NCI-H1417 treated with DMSO at 0.1 percent for 48 hours (cell line): ENCODE measurements around the gene RELCH.

Source experiments
- DNase-seq: peaks from one replicate; lab custom pipeline; 2025; lab: John Stamatoyannopoulos, UW

Gene RELCH

GRCh38 chr18:62338446-62339105 is 151.5 kb downstream of the RELCH start:
- no peak for DNase-seq

DNA sequence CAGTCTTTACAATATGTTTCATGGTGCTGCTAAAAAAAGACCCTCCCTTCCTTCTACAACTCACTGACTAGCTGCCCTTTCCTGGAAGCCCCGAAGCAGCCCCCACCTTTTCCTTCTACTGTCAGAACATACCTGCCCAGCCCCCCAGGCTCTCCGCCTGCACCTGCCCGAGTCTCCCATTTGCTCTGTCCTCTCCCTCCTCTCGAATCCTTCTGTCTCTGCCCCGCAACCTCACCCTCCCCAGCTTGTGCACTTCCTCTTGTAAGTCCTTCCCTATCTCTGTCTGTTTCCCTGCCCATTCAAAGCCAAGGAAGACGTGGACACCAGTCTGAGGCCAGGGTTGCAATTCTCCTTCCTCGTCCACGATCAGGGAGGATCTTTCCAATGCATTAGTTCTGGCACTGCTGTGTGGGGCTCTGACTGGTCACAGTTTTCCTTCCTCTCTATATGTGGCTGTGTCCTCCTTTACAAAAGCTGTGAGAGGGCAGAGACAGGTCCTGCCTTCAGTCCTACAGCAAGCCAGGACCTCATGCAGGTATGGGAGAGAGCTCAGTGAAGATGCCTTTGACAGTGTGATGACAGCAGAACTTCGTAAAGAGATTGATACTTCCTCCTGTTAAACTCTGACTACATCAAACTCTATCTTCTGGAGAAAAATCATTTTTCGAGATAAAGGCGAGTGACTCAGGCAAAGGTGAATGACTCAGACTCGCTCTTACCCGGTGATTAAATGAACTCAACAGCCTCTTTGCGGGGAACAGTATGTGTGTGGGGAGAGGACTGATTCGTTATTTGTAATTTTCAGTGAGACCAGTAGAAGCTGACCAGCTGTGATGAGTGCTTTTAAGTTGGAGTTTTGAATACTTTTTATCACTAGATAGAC is 152.3 kb downstream of the RELCH start:
- DNase-seq = no peak

GRCh38 chr18:62340996-62341395 is 153.9 kb downstream of the RELCH start:
- no peak for DNase-seq

DNA sequence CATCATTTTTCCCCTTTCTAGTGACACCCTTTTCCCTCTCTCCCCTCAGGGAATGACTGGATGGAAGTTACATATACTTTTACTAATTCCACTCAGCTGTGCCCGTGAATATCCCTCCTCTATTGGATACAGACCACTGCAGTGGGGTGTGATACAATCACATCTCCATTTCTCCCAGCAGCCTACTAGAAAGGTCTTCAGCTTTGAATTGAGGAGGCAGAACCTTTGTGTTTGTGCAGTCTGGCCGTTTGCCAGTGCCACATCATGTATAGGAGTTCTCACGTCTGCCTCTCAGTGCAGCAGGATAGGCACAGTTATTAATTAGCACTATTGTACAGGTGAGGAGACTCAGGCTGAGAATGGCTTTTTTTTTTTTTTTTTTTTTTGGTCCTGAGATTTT is 154.4 kb downstream of the RELCH start:
- peak; percentile 50 for DNase-seq

DNA sequence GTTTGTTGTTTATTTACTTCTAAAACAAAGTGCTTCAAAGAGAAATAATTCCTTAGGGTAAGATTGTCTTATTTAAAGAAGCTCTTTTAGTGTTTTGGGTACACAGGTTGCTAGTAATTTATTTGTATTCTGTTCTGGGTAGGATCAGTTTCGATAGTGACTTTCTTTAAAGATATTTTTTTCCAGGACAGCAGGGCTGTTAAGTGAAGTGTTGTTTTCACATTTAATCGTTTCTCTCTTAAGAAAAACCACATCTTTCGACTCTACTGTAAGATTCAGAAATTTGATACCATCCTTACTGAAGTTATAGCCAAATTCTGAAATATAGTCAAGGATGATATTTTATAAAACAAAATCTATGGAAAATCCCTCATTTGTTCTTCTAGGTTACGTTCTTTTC is 155.8 kb downstream of the RELCH start:
- no peak for DNase-seq

DNA sequence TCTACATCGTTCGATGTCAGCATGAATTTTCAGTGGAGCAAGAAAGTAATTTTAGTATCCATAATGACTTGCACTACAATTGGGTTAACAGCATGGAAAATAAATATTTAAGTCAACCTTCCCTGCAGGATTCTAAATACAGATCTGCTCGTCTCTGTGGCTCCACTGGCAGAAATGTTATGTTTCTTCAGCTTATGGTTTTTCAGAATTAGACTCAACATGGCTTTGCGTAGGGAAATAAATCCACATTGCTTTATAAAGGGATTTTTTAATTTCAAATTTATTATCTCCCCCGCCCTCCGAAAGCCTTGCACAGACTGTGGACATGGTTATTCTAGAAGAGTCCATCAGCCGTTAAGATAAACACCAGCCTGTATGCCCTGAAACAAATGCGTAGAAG is 156.3 kb downstream of the RELCH start:
- DNase-seq = no peak

GRCh38 chr18:62345909-62346308 is 158.9 kb downstream of the RELCH start:
- no peak for DNase-seq

- DNase-seq = no peak
Measured at GRCh38 chr18:62346333-62347088, 159.5 kb downstream of the RELCH start.

DNA sequence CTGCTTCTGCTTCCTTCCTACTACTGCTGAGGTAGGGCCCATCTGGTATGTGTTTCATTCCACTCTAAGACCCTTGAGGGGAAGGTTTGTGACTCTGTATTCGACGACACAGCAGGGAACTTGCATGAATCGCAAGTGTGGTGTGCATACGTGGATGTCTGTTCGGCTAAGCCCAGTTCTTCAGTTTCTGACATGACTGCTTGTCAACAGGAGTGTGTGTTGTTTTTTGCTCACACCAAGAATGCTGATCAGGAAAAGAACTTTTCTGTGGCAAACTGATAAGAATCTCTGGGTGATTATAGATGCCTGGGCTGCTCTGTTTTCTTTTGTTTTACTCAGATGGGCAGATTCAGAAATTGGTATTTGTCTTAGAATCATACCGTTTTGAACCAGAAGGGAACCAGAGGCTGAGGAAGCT is 160.0 kb downstream of the RELCH start:
- DNase-seq = no peak

DNA sequence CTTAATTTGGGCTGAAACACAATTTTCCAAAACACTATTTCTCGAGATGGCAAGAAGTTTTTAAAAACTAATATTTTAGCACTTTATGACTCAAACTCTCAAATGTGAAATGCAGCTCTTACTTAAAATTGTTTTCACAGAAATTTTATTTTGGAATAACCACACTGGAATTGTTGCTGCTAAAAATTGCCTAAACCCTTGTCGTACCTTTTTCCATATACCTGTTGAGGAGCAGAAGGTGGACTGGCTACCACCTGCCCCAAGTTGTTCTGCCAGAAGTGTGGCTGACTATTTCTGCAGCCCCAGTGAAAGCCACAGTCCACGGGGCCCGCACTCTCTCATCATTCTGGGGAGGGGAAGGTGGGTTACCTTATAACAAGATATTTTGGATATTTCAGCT is 161.4 kb downstream of the RELCH start:
- DNase-seq = no peak

GRCh38 chr18:62353170-62353569 is 166.1 kb downstream of the RELCH start:
- DNase-seq = no peak

DNA sequence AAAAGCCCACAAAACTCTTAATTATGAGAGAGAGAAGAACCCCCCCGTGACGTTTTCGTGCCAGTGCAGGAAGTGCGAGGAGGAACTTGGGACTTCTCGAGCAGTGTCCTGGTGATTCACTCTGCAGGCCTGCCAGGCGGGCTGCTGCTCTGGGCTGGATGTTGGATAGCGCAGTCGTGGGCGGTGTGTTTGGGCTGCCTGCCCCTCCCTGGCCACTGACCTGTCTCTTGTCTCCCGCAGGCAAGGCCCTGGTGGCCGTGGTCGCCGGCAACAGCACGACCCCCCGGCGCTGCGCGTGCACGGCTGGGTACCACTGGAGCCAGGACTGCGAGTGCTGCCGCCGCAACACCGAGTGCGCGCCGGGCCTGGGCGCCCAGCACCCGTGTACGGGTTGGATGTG is 167.1 kb downstream of the RELCH start:
- DNase-seq = no peak

GRCh38 chr18:62357079-62357719 is 170.1 kb downstream of the RELCH start:
- DNase-seq = no peak
